H9 (cell line): ENCODE measurements around the gene ARHGAP25. TPM values are rescaled to one million over a fixed set of nuclear protein-coding genes. Genes with fewer than 3 reads are reported as not detected.

Experiments used
- DNase-seq: peaks from one replicate; pipeline ENCODE4 v3.0.0-alpha.2; 2017
- H2AFZ ChIP-seq: one replicate; pipeline ENCODE4 v1.6.1; 2013; ENCODE audit warnings: mild to moderate bottlenecking, low read length, control low read depth, moderate library complexity
- H2AK5ac ChIP-seq: 2 replicates; pipeline ENCODE4 v1.6.1; 2013; ENCODE audit warnings: low read length, control low read depth, mixed read lengths; ENCODE audit not compliant: insufficient read length
- H2BK120ac ChIP-seq: one replicate; pipeline ENCODE4 v1.6.1; 2013; ENCODE audit warnings: low read depth, mild to moderate bottlenecking, low read length, control low read depth, inconsistent platforms; ENCODE audit not compliant: poor library complexity, severe bottlenecking
- H2BK12ac ChIP-seq: 2 replicates; pipeline ENCODE4 v1.6.1; 2013; ENCODE audit warnings: low read length, control low read depth, mixed read lengths, low read depth; ENCODE audit not compliant: insufficient read length
- H2BK15ac ChIP-seq: 2 replicates; pipeline ENCODE4 v1.6.1; 2013; ENCODE audit warnings: low read depth, low read length, control low read depth
- H2BK20ac ChIP-seq: one replicate; pipeline ENCODE4 v1.6.1; 2013; ENCODE audit warnings: low read depth, mild to moderate bottlenecking, low read length, control low read depth, inconsistent platforms; ENCODE audit not compliant: poor library complexity, severe bottlenecking
- H2BK5ac ChIP-seq: 2 replicates; pipeline ENCODE4 v1.6.1; 2013; ENCODE audit warnings: low read length, control low read depth, mixed read lengths; ENCODE audit not compliant: insufficient read length
- H3K14ac ChIP-seq: 2 replicates; pipeline ENCODE4 v1.6.1; 2013; ENCODE audit warnings: low read length, control low read depth; ENCODE audit not compliant: insufficient read depth
- H3K18ac ChIP-seq: 2 replicates; pipeline ENCODE4 v1.6.1; 2013; ENCODE audit warnings: low read depth, mild to moderate bottlenecking, mixed read lengths, low read length, control low read depth; ENCODE audit not compliant: insufficient read length
- H3K23ac ChIP-seq: 2 replicates; pipeline ENCODE4 v1.6.1; 2013; ENCODE audit warnings: low read length, control low read depth, mixed read lengths, low read depth; ENCODE audit not compliant: insufficient read length
- H3K23me2 ChIP-seq: 2 replicates; pipeline ENCODE4 v1.6.1; 2013; ENCODE audit warnings: low read depth, mild to moderate bottlenecking, mixed read lengths, low read length, control low read depth; ENCODE audit not compliant: insufficient read length, poor library complexity, severe bottlenecking
- H3K27ac ChIP-seq: 2 replicates; pipeline ENCODE4 v1.5.1; 2013; ENCODE audit warnings: low read length, control low read depth, mixed read lengths, low read depth; ENCODE audit not compliant: insufficient read length
- H3K27me3 ChIP-seq: 2 replicates; pipeline ENCODE4 v1.6.1; 2013; ENCODE audit warnings: low read length, control low read depth, inconsistent platforms; ENCODE audit not compliant: insufficient read depth
- H3K4ac ChIP-seq: 2 replicates; pipeline ENCODE4 v1.6.1; 2013; ENCODE audit warnings: low read depth, mild to moderate bottlenecking, control low read depth, inconsistent platforms, low read length, moderate library complexity
- H3K4me1 ChIP-seq: 2 replicates; pipeline ENCODE4 v1.6.1; 2013; ENCODE audit warnings: low read length, control low read depth, inconsistent platforms; ENCODE audit not compliant: insufficient read depth
- H3K4me2 ChIP-seq: 2 replicates; pipeline ENCODE4 v1.6.1; 2013; ENCODE audit warnings: low read length, control low read depth, mixed read lengths; ENCODE audit not compliant: insufficient read length, insufficient read depth
- H3K56ac ChIP-seq: 2 replicates; pipeline ENCODE4 v1.6.1; 2013; ENCODE audit warnings: low read depth, mild to moderate bottlenecking, mixed read lengths, low read length, control low read depth; ENCODE audit not compliant: insufficient read length
- H3K79me1 ChIP-seq: 2 replicates; pipeline ENCODE4 v1.6.1; 2013; ENCODE audit warnings: low read depth, mild to moderate bottlenecking, moderate library complexity, low read length, control low read depth, inconsistent platforms; ENCODE audit not compliant: insufficient read depth, poor library complexity, severe bottlenecking
- H3K79me2 ChIP-seq: 2 replicates; pipeline ENCODE4 v1.6.1; 2013; ENCODE audit warnings: low read length, control low read depth, inconsistent platforms; ENCODE audit not compliant: insufficient read depth
- H3K9ac ChIP-seq: 2 replicates; pipeline ENCODE4 v1.6.1; 2013; ENCODE audit warnings: low read length, control low read depth, mixed read lengths; ENCODE audit not compliant: insufficient read length; ENCODE audit errors: extremely low read depth
- H3K9me3 ChIP-seq: one replicate; pipeline ENCODE4 v1.6.1; 2013; ENCODE audit warnings: low read depth, low read length, inconsistent platforms; ENCODE audit not compliant: control insufficient read depth
- H3T11ph ChIP-seq: one replicate; pipeline ENCODE4 v1.6.1; 2013; ENCODE audit warnings: mild to moderate bottlenecking, low read length, control low read depth, inconsistent platforms
- H4K20me1 ChIP-seq: one replicate; pipeline ENCODE4 v1.6.1; 2013; ENCODE audit not compliant: control insufficient read depth, insufficient read length, insufficient read depth
- H4K5ac ChIP-seq: 2 replicates; pipeline ENCODE4 v1.6.1; 2013; ENCODE audit warnings: low read depth, mild to moderate bottlenecking, mixed read lengths, low read length, control low read depth; ENCODE audit not compliant: insufficient read length
- H4K8ac ChIP-seq: replicated peaks from 2 replicates; pipeline ENCODE4 v1.6.1; 2013; ENCODE audit warnings: low read length, control low read depth, mixed read lengths, low read depth; ENCODE audit not compliant: insufficient read length
- H4K91ac ChIP-seq: 2 replicates; pipeline ENCODE4 v1.6.1; 2013; ENCODE audit warnings: low read depth, mild to moderate bottlenecking, moderate library complexity, mixed read lengths, low read length, control low read depth; ENCODE audit not compliant: insufficient read length
- H3K27ac Mint-ChIP-seq, 3 experiments: 2 replicates in 2 of 3; 3 replicates in 1 of 3; pipeline ENCODE4 v1.8.0; 2020 to 2021; ENCODE audit warnings: mixed read lengths in 3 of 3, mild to moderate bottlenecking in 1 of 3, moderate library complexity in 1 of 3
- H3K27me3 Mint-ChIP-seq: 2 replicates; pipeline ENCODE4 v1.8.0; 2021; ENCODE audit warnings: low read depth, mild to moderate bottlenecking, moderate library complexity, mixed read lengths
- H3K36me3 Mint-ChIP-seq, 3 experiments: 2 replicates in 2 of 3; 3 replicates in 1 of 3; pipeline ENCODE4 v1.8.0; 2020 to 2021; ENCODE audit warnings: low read depth in 3 of 3, mixed read lengths in 3 of 3; ENCODE audit not compliant: insufficient read depth in 1 of 3
- H3K4me1 Mint-ChIP-seq, 2 experiments: 2 replicates each; pipeline ENCODE4 v1.8.0; 2020; ENCODE audit warnings: mixed read lengths in 2 of 2
- H3K4me3 Mint-ChIP-seq, 2 experiments: 2 replicates in 1 of 2; 3 replicates in 1 of 2; pipeline ENCODE4 v1.8.0; 2020 to 2021; ENCODE audit warnings: mild to moderate bottlenecking in 2 of 2, mixed read lengths in 2 of 2, moderate library complexity in 1 of 2
- H3K9me3 Mint-ChIP-seq, 2 experiments: 2 replicates in 1 of 2; 3 replicates in 1 of 2; pipeline ENCODE4 v1.8.0; 2020; ENCODE audit warnings: mild to moderate bottlenecking in 2 of 2, mixed read lengths in 2 of 2, moderate library complexity in 1 of 2
- CTCF ChIP-seq: fragments of 200-600 bp; sonication (generic); conservative IDR thresholded peaks from 3 replicates; pipeline ENCODE4 v1.8.0; 2021; ENCODE audit warnings: antibody characterized with exemption, mild to moderate bottlenecking
- WGBS: extraction: QIAGEN DNeasy Blood & Tissue Kit; methylation state at CpG from one replicate; pipeline ENCODE4 v1.1.7; 2013; ENCODE audit warnings: missing lambda C conversion rate, low lambda C conversion rate, mixed read lengths; ENCODE audit not compliant: insufficient read length; ENCODE audit errors: extremely low coverage; 5-methylcytosine and 5-hydroxymethylcytosine counted together
- total RNA-seq: library from RNA; stranded (reverse); gene quantifications from 2 replicates; pipeline ENCODE4 v1.2.1, GENCODE V29; 2021

ARHGAP25 gene
- total RNA-seq, 1 experiment from 2014 or later = 1.3 TPM

GRCh38 chr2:68742626-68743415, 8.2 kb downstream of the ARHGAP25 start:
- no peak overlapping the region for H3K4ac ChIP-seq
- H3T11ph ChIP-seq = no peak overlapping the region
- no peaks in the 10 kb centered on the region for H4K20me1 ChIP-seq
- no peaks in the 10 kb centered on the region for H3K23me2 ChIP-seq
- Mint-ChIP-seq H3K36me3 (peaks cover 0 to 6% (median 5%) of the 10 kb centered on the region in 3 experiments; a peak in 5 of 7 replicates), H3K27ac (no peak overlapping the region), H3K27me3 (no peaks in the 10 kb centered on the region; the same call in 1 of the 2 replicates), H3K4me3 (no peak overlapping the region), H3K4me1 (peaks cover 13 to 30% of the 10 kb centered on the region in 2 experiments), H3K9me3 (no peaks in the 10 kb centered on the region; a peak in 1 of 5 replicates)
- no peak overlapping the region for H3K18ac ChIP-seq
- H2AFZ ChIP-seq = no peak overlapping the region
- no peaks in the 10 kb centered on the region for H3K9me3 ChIP-seq
- no peak overlapping the region for H4K91ac ChIP-seq
- no peaks in the 10 kb centered on the region for H3K79me1 ChIP-seq
- H3K9ac ChIP-seq = no peak overlapping the region
- no peak overlapping the region for H3K14ac ChIP-seq
- H3K4me1 ChIP-seq = peaks cover 3% of the 10 kb centered on the region; the same call in 1 of the 2 replicates
- no peak overlapping the region for H2BK15ac ChIP-seq
- DNase-seq = no peak
- WGBS = no CpG with 5 or more reads among the region's 1 CpG
- no peak overlapping the region for H2BK120ac ChIP-seq
- no peak overlapping the region for H3K56ac ChIP-seq
- H3K4me2 ChIP-seq = no peak overlapping the region
- no peaks in the 10 kb centered on the region for H3K27me3 ChIP-seq
- no peak for TF ChIP-seq CTCF
- H2BK20ac ChIP-seq = no peak overlapping the region
- no peak overlapping the region for H3K23ac ChIP-seq
- H2BK12ac ChIP-seq = no peak overlapping the region
- no peaks in the 10 kb centered on the region for H3K79me2 ChIP-seq
- no peak overlapping the region for H4K5ac ChIP-seq
- no peak overlapping the region for H4K8ac ChIP-seq
- H2AK5ac ChIP-seq = no peak overlapping the region
- H2BK5ac ChIP-seq = no peak overlapping the region
- H3K27ac ChIP-seq = no peak overlapping the region
